GM18498 (cell line): ENCODE measurements around the gene KLHL25.

Source experiments
- ATAC-seq: cut with Tn5 transposase; IDR thresholded peaks from one replicate; pipeline ENCODE4 v1.9.1; 2021; ENCODE audit warnings: mild to moderate bottlenecking, moderate library complexity; ENCODE audit not compliant: unreplicated experiment

The KLHL25 gene

GRCh38 chr15:85718271-85718971 is 76.3 kb downstream of the KLHL25 start:
- ATAC-seq: peak; percentile 67

- ATAC-seq: no peak
Measured at GRCh38 chr15:85717212-85717611, 77.5 kb downstream of the KLHL25 start.

- no peak for ATAC-seq
Measured at GRCh38 chr15:85716261-85716660, 78.5 kb downstream of the KLHL25 start.

GRCh38 chr15:85711580-85712192 is 83.0 kb downstream of the KLHL25 start:
- ATAC-seq: no peak

DNA sequence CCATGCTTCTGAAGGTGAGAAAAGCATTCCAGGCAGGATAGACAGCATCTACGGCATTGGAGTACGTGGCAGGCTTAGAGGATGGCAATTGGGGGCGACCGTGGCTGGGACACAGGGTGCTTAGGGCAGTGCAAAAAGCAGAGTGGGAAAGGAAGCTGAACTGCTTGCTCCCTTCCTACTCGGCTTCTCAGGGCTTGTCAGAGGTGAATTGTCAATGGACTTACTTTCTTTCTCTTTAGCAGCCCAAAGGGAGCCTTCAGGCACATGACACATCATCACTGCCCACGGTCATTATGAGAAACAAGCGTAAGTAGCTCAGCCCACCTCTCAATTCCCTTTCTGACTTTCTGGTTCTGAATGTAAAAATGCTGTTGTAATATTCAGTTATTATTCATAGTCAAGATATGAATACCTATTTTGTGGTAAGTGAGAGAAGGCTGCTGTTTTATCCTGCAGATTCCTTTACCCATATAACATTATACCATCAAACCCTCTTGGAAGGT is 84.3 kb downstream of the KLHL25 start:
- peak; percentile 61 for ATAC-seq
